BJ (cell line): Measurements from ENCODE around the gene EAPP. TPM values are rescaled to one million over a fixed set of nuclear protein-coding genes. Genes with fewer than 3 reads are reported as not detected.
"Not testable (repeated sequence)": the region's sequence is repeated elsewhere in the genome, so short reads cannot be mapped to it uniquely, and the experiment has no call there.

Experiments
- CTCF ChIA-PET: fragments of 350-600 bp; formaldehyde crosslinking; extraction: SDS; loops from one replicate; lab custom pipeline; 2021; ENCODE audit warnings: antibody characterized with exemption, inconsistent platforms; lab: Yijun Ruan, JAX
- POLR2A ChIA-PET: fragments of 300-600 bp; sonication (Branson Sonifier 250); formaldehyde crosslinking; extraction: SDS; loops from one replicate; lab custom pipeline; 2021; ENCODE audit warnings: antibody characterized with exemption; lab: Charles Lee
- DNase-seq: peaks from one replicate; pipeline ENCODE4 v3.0.0-alpha.2; 2011; ENCODE audit warnings: low read depth
- H3K27me3 ChIP-seq: 2 replicates; pipeline ENCODE4 v1.6.0; 2011; ENCODE audit warnings: low read length; ENCODE audit not compliant: control insufficient read depth, insufficient read depth
- H3K36me3 ChIP-seq: 2 replicates; pipeline ENCODE4 v1.5.1; 2011; ENCODE audit warnings: low read length; ENCODE audit not compliant: control insufficient read depth, insufficient read depth
- H3K4me3 ChIP-seq: 2 replicates; pipeline ENCODE4 v1.5.1; 2011; ENCODE audit warnings: low read depth, mild to moderate bottlenecking, control low read depth, low read length
- CTCF ChIP-seq: IDR thresholded peaks from 2 replicates; pipeline ENCODE4 v1.5.1; 2011; ENCODE audit warnings: low read depth, mild to moderate bottlenecking, control low read depth, inconsistent platforms, low read length, moderate library complexity; ENCODE audit not compliant: insufficient read depth
- polyA plus RNA-seq: library from polyadenylated mRNA; depleted of rRNA; stranded (reverse); fragments of >200 nt; gene quantifications from 2 replicates; pipeline ENCODE4 v1.2.3, GENCODE V29; 2011

EAPP gene
- polyA plus RNA-seq, 1 experiment: 26.7 TPM

GRCh38 chr14:34482463-34482862 lies 57.0 kb downstream of the EAPP start:
- no peak for TF ChIP-seq CTCF
- DNase-seq: no peak
- no peak overlapping the region for H3K4me3 ChIP-seq
- no peaks in the 10 kb centered on the region for H3K27me3 ChIP-seq
- ChIA-PET POLR2A (no interaction called here), CTCF (interaction anchor here (1.8 kb wide), 1 partner anchor 9 kb away, joined by 6 read pairs; no protein-coding TSS in a partner anchor)
- no peaks in the 10 kb centered on the region for H3K36me3 ChIP-seq

GRCh38 chr14:34479694-34480093 lies 59.8 kb downstream of the EAPP start:
- Histone ChIP-seq H3K4me3 (no peak overlapping the region), H3K27me3 (no peaks in the 10 kb centered on the region), H3K36me3 (no peaks in the 10 kb centered on the region)
- TF ChIP-seq CTCF: no peak
- ChIA-PET POLR2A (no interaction called here), CTCF (no interaction called here)
- DNase-seq: no peak

GRCh38 chr14:34478261-34478660 lies 61.2 kb downstream of the EAPP start:
- no peak for DNase-seq
- TF ChIP-seq CTCF: no peak
- CTCF ChIA-PET: no interaction called here
- no peaks in the 10 kb centered on the region for H3K27me3 ChIP-seq
- H3K4me3 ChIP-seq: no peak overlapping the region
- H3K36me3 ChIP-seq: no peaks in the 10 kb centered on the region
- POLR2A ChIA-PET: no interaction called here

- POLR2A ChIA-PET: not testable (repeated sequence)
Observed at GRCh38 chr14:34476036-34476435, 63.5 kb downstream of the EAPP start.

GRCh38 chr14:34475163-34475562 lies 64.3 kb downstream of the EAPP start:
- H3K27me3 ChIP-seq: no peaks in the 10 kb centered on the region
- CTCF ChIA-PET: interaction anchor here (1.0 kb wide), 1 partner anchor 10 kb away, joined by 3 read pairs; no protein-coding TSS in a partner anchor

More at GRCh38 chr14:34476036-34476435, 63.5 kb downstream of the EAPP start:
- H3K4me3 ChIP-seq, H3K36me3 ChIP-seq, CTCF ChIA-PET, DNase-seq, H3K27me3 ChIP-seq: not testable (repeated sequence)

More at GRCh38 chr14:34475163-34475562, 64.3 kb downstream of the EAPP start:
- DNase-seq: no peak
- Histone ChIP-seq H3K36me3 (no peaks in the 10 kb centered on the region), H3K4me3 (no peak overlapping the region)
- no peak for TF ChIP-seq CTCF
- POLR2A ChIA-PET: interaction anchor here (0.6 kb wide), 1 partner anchor 14 kb away, joined by 6 read pairs; no protein-coding TSS in a partner anchor
